Caco-2 (cell line): Measurements from ENCODE around the gene ADAMTS2. TPM values are rescaled to one million over a fixed set of nuclear protein-coding genes. Genes with fewer than 3 reads are reported as not detected.

ENCODE experiments used
- BruUV-seq: library from RNA; stranded (reverse); fragments of 400-500 nt; replicated peaks from 2 replicates; lab custom pipeline; 2021; lab: Mats Ljungman, UMichigan
- CTCF ChIA-PET: fragments of 300-600 bp; sonication (Branson Sonifier 250); formaldehyde crosslinking; loops from one replicate; lab custom pipeline; 2022; ENCODE audit warnings: antibody characterized with exemption; lab: Charles Lee
- POLR2A ChIA-PET: fragments of 300-600 bp; sonication (Branson Sonifier 250); formaldehyde crosslinking; loops from one replicate; lab custom pipeline; 2022; ENCODE audit warnings: antibody characterized with exemption; lab: Charles Lee
- DNase-seq, 2 experiments: peaks; one replicate each; pipeline versions ENCODE4 v3.0.0 to v3.0.0-alpha.2; 2020 to 2022
- H3K27me3 ChIP-seq: replicated peaks from 2 replicates; pipeline ENCODE4 v1.6.0; 2011; ENCODE audit warnings: low read length; ENCODE audit not compliant: control insufficient read depth, insufficient read depth
- H3K36me3 ChIP-seq: 2 replicates; pipeline ENCODE4 v1.5.1; 2011; ENCODE audit warnings: low read length; ENCODE audit not compliant: control insufficient read depth, insufficient read depth
- H3K4me1 ChIP-seq: fragments of 250-450 bp; sonication (Bioruptor Pico); 2 replicates; pipeline ENCODE4 v1.5.1; 2020; ENCODE audit warnings: mild to moderate bottlenecking
- H3K4me3 ChIP-seq: 2 replicates; pipeline ENCODE4 v1.5.1; 2011; ENCODE audit warnings: low read depth, mild to moderate bottlenecking, control low read depth, low read length
- H3K9me3 ChIP-seq: fragments of 250-450 bp; sonication (Bioruptor Pico); 2 replicates; pipeline ENCODE4 v1.5.1; 2020; ENCODE audit warnings: mild to moderate bottlenecking, moderate library complexity
- H3K27ac Mint-ChIP-seq: one replicate; pipeline ENCODE4 v1.8.0; 2022; ENCODE audit warnings: mixed read lengths; ENCODE audit not compliant: unreplicated experiment
- H3K27me3 Mint-ChIP-seq: one replicate; pipeline ENCODE4 v1.8.0; 2022; ENCODE audit warnings: mixed read lengths; ENCODE audit not compliant: insufficient read depth, unreplicated experiment
- H3K36me3 Mint-ChIP-seq: one replicate; pipeline ENCODE4 v1.8.0; 2022; ENCODE audit warnings: mild to moderate bottlenecking, mixed read lengths; ENCODE audit not compliant: insufficient read depth, unreplicated experiment
- H3K4me1 Mint-ChIP-seq: one replicate; pipeline ENCODE4 v1.8.0; 2022; ENCODE audit warnings: low read depth, mixed read lengths; ENCODE audit not compliant: unreplicated experiment
- H3K4me3 Mint-ChIP-seq: one replicate; pipeline ENCODE4 v1.8.0; 2022; ENCODE audit warnings: mild to moderate bottlenecking, moderate library complexity, mixed read lengths; ENCODE audit not compliant: unreplicated experiment
- H3K9me3 Mint-ChIP-seq: one replicate; pipeline ENCODE4 v1.8.0; 2022; ENCODE audit warnings: mixed read lengths; ENCODE audit not compliant: unreplicated experiment
- intact Hi-C: fragments of 100-400 bp; cut with micrococcal nuclease; formaldehyde crosslinking; loops from one replicate; pipeline ENCODE4 v1.10.0; 2022; ENCODE audit not compliant: unreplicated experiment
- total RNA-seq: library from RNA; stranded (reverse); gene quantifications from 2 replicates; pipeline ENCODE4 v1.2.3, GENCODE V29; 2022
- TF ChIP-seq, protein P1 (sequence below), 2 experiments: fragments of 200-600 bp in 1 of 2; IDR thresholded peaks; 1 replicate in 1 of 2; 2 replicates in 1 of 2; pipeline versions ENCODE4 v1.5.1 to v1.8.0; 2011 to 2022; ENCODE audit warnings: antibody characterized with exemption in 1 of 2, control low read depth in 1 of 2, inconsistent platforms in 1 of 2, low read depth in 1 of 2, low read length in 1 of 2, mild to moderate bottlenecking in 1 of 2, moderate library complexity in 1 of 2; ENCODE audit not compliant: insufficient read depth in 1 of 2, severe bottlenecking in 1 of 2, unreplicated experiment in 1 of 2

The ADAMTS2 gene
- total RNA-seq, 1 experiment from 2014 or later, result 0.05 TPM

DNA sequence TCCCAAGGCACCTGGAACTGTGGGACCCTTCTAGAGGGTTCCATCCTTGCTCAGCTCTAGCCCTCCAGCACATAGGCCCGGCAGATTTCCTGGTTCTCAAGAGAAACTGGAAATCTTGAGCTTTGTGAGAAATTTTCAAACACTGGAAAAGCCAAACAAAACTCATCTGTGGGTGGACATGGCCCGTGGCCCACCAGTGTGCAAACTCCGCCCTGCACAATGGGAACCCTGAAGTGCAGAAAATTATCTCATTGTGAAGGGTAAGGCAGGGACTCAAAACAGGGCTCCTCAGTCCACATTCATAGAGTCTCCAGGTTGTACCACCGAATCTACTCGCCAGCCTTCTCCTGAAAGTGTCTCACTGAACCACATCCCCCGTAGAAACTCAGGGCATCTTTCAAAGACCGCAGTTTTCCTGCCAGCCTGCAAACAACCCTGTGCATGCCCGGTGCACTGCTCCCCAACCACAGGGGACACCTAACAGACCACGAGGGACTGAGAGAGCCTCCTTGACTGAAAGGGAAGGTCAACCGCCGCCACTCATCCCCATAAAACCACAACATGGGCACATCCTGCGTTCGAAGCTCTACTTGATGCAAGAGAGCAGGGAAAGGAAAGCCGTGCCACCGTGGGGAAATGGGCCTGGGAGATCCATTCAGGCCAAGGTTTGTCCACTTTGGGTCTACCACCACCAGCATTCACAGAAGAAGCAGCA lies 18.1 kb downstream of the ADAMTS2 start:
- no peak overlapping the region for H3K4me3 Mint-ChIP-seq
- POLR2A ChIA-PET, result no interaction called here
- BruUV-seq, result no TSS peak

GRCh38 chr5:179326122-179326927 lies 18.9 kb downstream of the ADAMTS2 start:
- Mint-ChIP-seq H3K27me3 (no peaks in the 10 kb centered on the region), H3K36me3 (no peaks in the 10 kb centered on the region), H3K27ac (no peak overlapping the region), H3K4me3 (no peak overlapping the region), H3K9me3 (no peaks in the 10 kb centered on the region), H3K4me1 (no peaks in the 10 kb centered on the region)
- DNase-seq, result no peak
- intact Hi-C loops, result no loop called here
- Histone ChIP-seq H3K4me1 (no peaks in the 10 kb centered on the region), H3K4me3 (no peak overlapping the region), H3K9me3 (no peaks in the 10 kb centered on the region), H3K36me3 (no peaks in the 10 kb centered on the region), H3K27me3 (no peaks in the 10 kb centered on the region)
- TF ChIP-seq, protein P1, sequence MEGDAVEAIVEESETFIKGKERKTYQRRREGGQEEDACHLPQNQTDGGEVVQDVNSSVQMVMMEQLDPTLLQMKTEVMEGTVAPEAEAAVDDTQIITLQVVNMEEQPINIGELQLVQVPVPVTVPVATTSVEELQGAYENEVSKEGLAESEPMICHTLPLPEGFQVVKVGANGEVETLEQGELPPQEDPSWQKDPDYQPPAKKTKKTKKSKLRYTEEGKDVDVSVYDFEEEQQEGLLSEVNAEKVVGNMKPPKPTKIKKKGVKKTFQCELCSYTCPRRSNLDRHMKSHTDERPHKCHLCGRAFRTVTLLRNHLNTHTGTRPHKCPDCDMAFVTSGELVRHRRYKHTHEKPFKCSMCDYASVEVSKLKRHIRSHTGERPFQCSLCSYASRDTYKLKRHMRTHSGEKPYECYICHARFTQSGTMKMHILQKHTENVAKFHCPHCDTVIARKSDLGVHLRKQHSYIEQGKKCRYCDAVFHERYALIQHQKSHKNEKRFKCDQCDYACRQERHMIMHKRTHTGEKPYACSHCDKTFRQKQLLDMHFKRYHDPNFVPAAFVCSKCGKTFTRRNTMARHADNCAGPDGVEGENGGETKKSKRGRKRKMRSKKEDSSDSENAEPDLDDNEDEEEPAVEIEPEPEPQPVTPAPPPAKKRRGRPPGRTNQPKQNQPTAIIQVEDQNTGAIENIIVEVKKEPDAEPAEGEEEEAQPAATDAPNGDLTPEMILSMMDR (IDR thresholded peaks at IDR 0.05; ENCODE audit: insufficient read depth in 1 of 2, low read depth in 1 of 2, low read length in 1 of 2, severe bottlenecking in 1 of 2, unreplicated experiment in 1 of 2), result no peak
- BruUV-seq, result no TSS peak
- ChIA-PET POLR2A (no interaction called here), CTCF (no interaction called here)

More for the DNA sequence above, 18.1 kb downstream of the ADAMTS2 start:
- H3K9me3 ChIP-seq, result no peaks in the 10 kb centered on the region
- intact Hi-C loops, result no loop called here
- no peaks in the 10 kb centered on the region for H3K4me1 ChIP-seq
- no peak for DNase-seq
- CTCF ChIA-PET, result no interaction called here
- Mint-ChIP-seq H3K9me3 (no peaks in the 10 kb centered on the region), H3K4me1 (no peaks in the 10 kb centered on the region), H3K27ac (no peak overlapping the region), H3K36me3 (no peaks in the 10 kb centered on the region), H3K27me3 (no peaks in the 10 kb centered on the region)
- H3K4me3 ChIP-seq, result no peak overlapping the region
- H3K27me3 ChIP-seq, result no peaks in the 10 kb centered on the region
- H3K36me3 ChIP-seq, result no peaks in the 10 kb centered on the region
- TF ChIP-seq, protein P1 (IDR thresholded peaks at IDR 0.05; ENCODE audit: insufficient read depth in 1 of 2, low read depth in 1 of 2, low read length in 1 of 2, severe bottlenecking in 1 of 2, unreplicated experiment in 1 of 2), result no peak

DNA sequence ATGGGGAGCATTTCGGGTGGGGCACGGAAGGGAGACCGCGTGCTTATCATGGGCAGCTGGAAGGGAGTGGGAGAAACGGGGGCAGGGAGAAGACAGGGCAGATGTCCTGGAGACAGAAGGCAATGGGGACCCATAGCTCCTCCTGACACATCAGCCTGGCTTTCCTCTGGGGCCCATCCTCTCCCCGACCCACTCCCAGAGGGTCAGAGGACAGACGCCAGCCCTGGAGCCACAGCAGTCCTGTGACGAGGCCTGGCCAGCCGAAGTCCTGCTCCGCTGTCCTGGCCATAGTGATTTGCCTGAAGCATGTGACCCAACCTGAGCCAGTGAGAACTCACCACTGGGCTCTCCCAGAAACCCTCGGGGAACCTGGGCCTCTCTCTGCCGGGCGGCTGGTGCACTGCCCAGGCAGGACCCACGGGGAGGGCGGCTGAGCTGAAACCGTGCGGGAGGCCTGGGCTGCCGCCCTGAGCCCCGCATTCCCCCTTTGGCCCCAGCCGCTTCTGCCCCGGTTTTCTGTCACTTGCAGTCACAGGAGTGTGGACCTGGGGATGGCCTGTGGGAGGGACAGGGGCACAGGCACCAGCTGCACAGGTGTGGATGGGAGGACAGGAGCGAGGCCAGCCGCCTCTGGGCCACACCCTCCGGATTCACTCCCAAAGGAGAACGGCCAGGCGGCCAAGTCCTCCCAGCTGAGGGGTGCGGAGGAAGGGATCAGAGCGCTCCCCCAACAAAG lies 19.8 kb downstream of the ADAMTS2 start:
- TF ChIP-seq, protein P1 (IDR thresholded peaks at IDR 0.05; ENCODE audit: insufficient read depth in 1 of 2, low read depth in 1 of 2, low read length in 1 of 2, severe bottlenecking in 1 of 2, unreplicated experiment in 1 of 2), result no peak
- DNase-seq, result no peak
- Mint-ChIP-seq H3K27me3 (no peaks in the 10 kb centered on the region), H3K27ac (no peak overlapping the region), H3K4me3 (no peak overlapping the region), H3K36me3 (no peaks in the 10 kb centered on the region), H3K9me3 (no peaks in the 10 kb centered on the region), H3K4me1 (no peaks in the 10 kb centered on the region)
- CTCF ChIA-PET, result no interaction called here
- Histone ChIP-seq H3K9me3 (no peaks in the 10 kb centered on the region), H3K27me3 (no peaks in the 10 kb centered on the region), H3K4me3 (no peak overlapping the region), H3K36me3 (no peaks in the 10 kb centered on the region), H3K4me1 (no peaks in the 10 kb centered on the region)
- intact Hi-C loops, result no loop called here
- BruUV-seq, result no TSS peak
- POLR2A ChIA-PET, result no interaction called here
